ENCODE results near the gene MILR1. TPM values are rescaled to one million over a fixed set of nuclear protein-coding genes. Genes with fewer than 3 reads are reported as not detected.

The MILR1 gene
- total and polyA plus RNA-seq, 2 donors (not counting 3 experiments of a cell fraction or from before 2014, with no cell fraction given): 1.2 to 17.8 TPM

GRCh38 chr17:64471440-64471839 is 22.5 kb downstream of the MILR1 start:
- dilution Hi-C loops (cut with MboI; ENCODE audit: extremely low pct_ligation_motif_present, low sequenced_read_pairs): no loop called here
- intact Hi-C loops (cut with micrococcal nuclease): no loop called here
- H4K20me1 ChIP-seq (replicated peaks; ENCODE audit: control insufficient read depth, extremely low read depth, insufficient read depth, low read length): no peaks in the 10 kb centered on the region
- ChIA-PET POLR2A (no interaction called here), CTCF (no interaction called here)
- BruUV-seq (replicated peaks): no TSS peak
- no peak overlapping the region for H3K4me3 ChIP-seq (replicated peaks in 1 of 3; ENCODE audit: insufficient read depth in 1 of 3, low read depth in 1 of 3, low read length in 3 of 3)
- no peak overlapping the region for H2AFZ ChIP-seq (ENCODE audit: low read depth, low read length)
- no peak for TF ChIP-seq CTCF (IDR thresholded peaks at IDR 0.05; ENCODE audit: extremely low read depth in 1 of 2, insufficient read depth in 1 of 2, low read depth in 1 of 2, low read length in 2 of 2)
- no peak for TF ChIP-seq GATA2 (IDR thresholded peaks at IDR 0.05; ENCODE audit: insufficient read depth, insufficient read length, low read depth, low read length)
- TF ChIP-seq EZH2 (IDR thresholded peaks at IDR 0.05; ENCODE audit: borderline replicate concordance, low read depth, low read length, severe bottlenecking): no peak
- no peak for TF ChIP-seq JUN (IDR thresholded peaks at IDR 0.05; ENCODE audit: borderline replicate concordance, insufficient read depth, insufficient read length, low read depth)
- TF ChIP-seq MYC (IDR thresholded peaks at IDR 0.05; ENCODE audit: low read depth, low read length): no peak
- TF ChIP-seq POLR2AphosphoS5 (IDR thresholded peaks at IDR 0.05; ENCODE audit: insufficient read depth, low read depth, low read length): no peak
- no peak for TF ChIP-seq FOS (IDR thresholded peaks at IDR 0.05; ENCODE audit: borderline replicate concordance, insufficient read depth, low read length)
- no peak for TF ChIP-seq MAX (IDR thresholded peaks at IDR 0.05; ENCODE audit: insufficient read depth, insufficient read length)
- no peak for TF ChIP-seq POLR2A (IDR thresholded peaks at IDR 0.05; ENCODE audit: low read depth, low read length)
- DNase-seq (ENCODE audit: low read depth, low spot score) (no peak), FAIRE-seq (no peak)
- no peak overlapping the region for H3K27ac ChIP-seq (ENCODE audit: insufficient read depth, low read depth, low read length)
- peaks cover 2% of the 10 kb centered on the region for H3K4me1 ChIP-seq (ENCODE audit: control insufficient read depth, extremely low read depth, insufficient read depth, low read length)
- H3K9ac ChIP-seq (replicated peaks; ENCODE audit: extremely low read depth, insufficient read depth, low read length): no peak overlapping the region
- H3K9me1 ChIP-seq (replicated peaks; ENCODE audit: control insufficient read depth, extremely low read depth, insufficient read depth, low read length): no peaks in the 10 kb centered on the region
- no peaks in the 10 kb centered on the region for H3K27me3 ChIP-seq (ENCODE audit: control insufficient read depth in 2 of 2, insufficient read depth in 2 of 2, low read length in 2 of 2)
- H3K4me2 ChIP-seq (ENCODE audit: insufficient read depth, low read length): no peak overlapping the region
- no peaks in the 10 kb centered on the region for H3K9me3 ChIP-seq (replicated peaks; ENCODE audit: control insufficient read depth, insufficient read depth, low read length)
- H3K36me3 ChIP-seq (ENCODE audit: control insufficient read depth in 2 of 2, extremely low read depth in 1 of 2, insufficient read depth in 2 of 2, low read length in 2 of 2): peaks cover 0 to 2% of the 10 kb centered on the region in 2 experiments
- no peaks in the 10 kb centered on the region for H3K79me2 ChIP-seq (ENCODE audit: control insufficient read depth, insufficient read depth, low read length)

Measured in endothelial cell of umbilical vein (primary cell).